GM19324 (cell line): ENCODE data around the gene TFPI2.
A peak's percentile ranks its signal among the peaks of the same experiment; 100 is the strongest.

ENCODE experiments used
- ATAC-seq: cut with Tn5 transposase; IDR thresholded peaks from one replicate; pipeline ENCODE4 v1.9.1; 2021; ENCODE audit warnings: mild to moderate bottlenecking, moderate library complexity; ENCODE audit not compliant: unreplicated experiment, low FRiP score

The TFPI2 gene

GRCh38 chr7:93910076-93910994, 19.8 kb upstream of the TFPI2 start:
- ATAC-seq, result no peak

- ATAC-seq, result no peak
Observed at GRCh38 chr7:93906267-93906666, 15.7 kb upstream of the TFPI2 start, which contains the start of gene GNGT1. TSS of gene GNGT1 (plus strand) at chr7:93906567. CDS start at chr7:93906747, 180 bp downstream.

DNA sequence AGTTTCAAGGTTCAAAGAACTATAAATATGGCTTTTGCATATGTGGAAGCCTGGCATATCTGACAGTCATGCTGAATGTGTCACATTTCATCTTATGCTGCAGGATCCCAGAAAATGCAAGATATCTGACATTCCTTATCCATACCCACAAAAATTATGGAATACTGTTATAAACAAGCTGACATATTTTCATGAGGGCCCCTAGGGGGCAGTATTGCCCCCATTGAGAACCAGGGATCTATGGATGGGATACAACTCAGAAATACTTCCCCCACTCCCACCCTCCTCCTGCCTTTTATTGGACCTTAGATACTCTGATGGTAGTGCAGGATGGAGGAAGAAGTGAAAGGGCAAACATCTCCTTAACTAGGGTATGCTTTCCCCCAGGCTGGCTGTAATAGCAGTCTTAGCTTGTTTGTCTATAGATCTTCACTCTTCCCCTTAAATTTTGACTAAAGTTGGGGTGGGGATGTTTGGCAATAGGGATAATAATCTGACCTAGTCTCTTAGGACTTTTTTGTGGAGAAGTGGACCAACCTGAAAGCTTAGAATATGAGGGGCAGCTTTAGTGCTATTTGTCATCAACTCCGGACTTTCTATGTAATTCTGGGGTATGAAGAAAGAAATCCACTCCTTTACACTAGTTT, 12.3 kb upstream of the TFPI2 start:
- no peak for ATAC-seq

- ATAC-seq, result no peak
Observed at GRCh38 chr7:93897680-93898079, 7.1 kb upstream of the TFPI2 start.

DNA sequence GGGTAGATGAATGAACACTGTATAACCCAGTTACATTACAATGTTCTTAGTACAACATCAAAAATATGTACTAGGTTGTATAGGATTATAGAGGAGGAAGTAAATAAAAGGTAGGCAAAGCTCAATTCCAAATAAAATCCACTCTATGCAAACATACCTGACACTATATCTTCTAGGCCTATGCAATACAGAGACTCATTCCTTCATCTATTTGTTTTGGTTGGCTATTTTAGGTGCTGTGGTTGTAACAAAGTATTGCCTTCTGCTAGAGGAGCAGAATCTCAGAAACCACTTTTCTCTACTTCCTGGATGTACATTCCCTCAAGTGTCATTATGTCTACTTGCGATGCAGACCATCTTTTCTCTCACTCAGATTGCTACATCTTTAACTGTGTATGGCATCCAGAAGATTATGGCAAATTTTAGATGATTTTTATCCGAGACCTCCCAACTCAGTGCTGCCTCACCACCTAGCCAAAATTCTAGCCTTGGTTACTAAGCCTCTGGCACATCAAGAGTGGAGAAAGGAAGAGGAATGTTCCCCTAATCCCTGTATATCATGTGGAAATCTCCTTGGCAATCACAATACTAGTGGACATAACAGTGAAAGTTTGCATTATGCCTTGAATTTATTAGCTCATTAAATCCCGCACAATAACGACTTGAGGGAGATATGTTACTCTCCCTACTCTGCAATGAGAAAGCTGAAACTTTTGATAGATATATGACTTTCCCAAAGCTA, 5.5 kb upstream of the TFPI2 start:
- no peak for ATAC-seq

DNA sequence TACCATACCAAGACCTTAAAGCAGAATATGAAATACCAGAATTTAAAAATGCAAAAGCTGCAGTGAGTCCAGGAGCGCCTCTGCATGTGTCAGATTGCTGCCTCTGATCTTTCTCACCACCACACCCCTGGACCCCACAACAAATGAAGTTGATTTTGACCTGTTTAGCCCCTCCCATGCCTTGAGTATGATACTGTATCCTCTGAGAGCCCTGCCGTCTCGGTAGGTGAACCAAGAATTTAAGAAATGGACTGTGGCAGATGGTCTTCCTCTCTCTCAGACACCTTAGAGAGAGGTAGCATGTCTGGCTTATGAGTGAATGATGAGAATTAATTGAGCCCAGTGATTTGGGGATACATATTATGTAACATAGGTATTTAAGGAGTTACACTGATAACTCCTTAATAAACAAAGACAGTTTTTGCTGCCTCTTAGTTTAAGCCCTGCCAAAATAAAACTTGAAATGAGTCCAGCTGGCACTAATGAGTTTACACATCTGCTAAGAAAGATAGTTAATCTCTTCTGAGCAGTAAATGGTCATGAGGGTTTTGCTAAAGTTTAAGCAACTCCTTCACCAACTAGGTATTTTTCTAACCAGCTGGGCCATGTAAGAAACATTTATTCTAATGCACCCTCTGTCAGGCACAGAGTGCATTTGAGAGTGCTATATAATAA, 4.5 kb upstream of the TFPI2 start:
- ATAC-seq, result no peak

GRCh38 chr7:93894426-93894825, 3.9 kb upstream of the TFPI2 start:
- no peak for ATAC-seq

DNA sequence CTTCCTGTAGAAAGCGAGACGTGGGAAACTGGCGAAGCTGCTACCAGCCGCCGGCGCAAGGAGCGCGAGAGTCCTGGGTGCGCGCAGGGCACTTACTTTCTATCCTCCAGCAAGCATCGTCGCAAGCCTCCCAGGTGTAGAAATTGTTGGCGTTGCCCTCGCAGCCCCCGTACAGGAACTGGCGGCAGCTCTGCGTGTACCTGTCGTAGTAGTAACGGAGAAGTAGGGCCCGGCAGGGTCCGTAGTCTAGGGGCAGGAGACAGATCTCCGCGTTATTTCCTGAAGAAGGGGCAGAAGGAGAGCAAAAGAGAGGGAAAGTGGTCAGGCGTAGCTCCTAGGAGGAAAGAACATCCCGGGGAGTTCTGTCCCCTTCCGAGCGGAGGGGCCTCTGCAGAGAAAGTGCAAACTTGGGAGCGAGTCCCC, 501 bp downstream of the TFPI2 start:
- ATAC-seq, result peak; percentile 63

- ATAC-seq, result no peak
Observed at GRCh38 chr7:93889261-93889660, 1.3 kb downstream of the TFPI2 start.

DNA sequence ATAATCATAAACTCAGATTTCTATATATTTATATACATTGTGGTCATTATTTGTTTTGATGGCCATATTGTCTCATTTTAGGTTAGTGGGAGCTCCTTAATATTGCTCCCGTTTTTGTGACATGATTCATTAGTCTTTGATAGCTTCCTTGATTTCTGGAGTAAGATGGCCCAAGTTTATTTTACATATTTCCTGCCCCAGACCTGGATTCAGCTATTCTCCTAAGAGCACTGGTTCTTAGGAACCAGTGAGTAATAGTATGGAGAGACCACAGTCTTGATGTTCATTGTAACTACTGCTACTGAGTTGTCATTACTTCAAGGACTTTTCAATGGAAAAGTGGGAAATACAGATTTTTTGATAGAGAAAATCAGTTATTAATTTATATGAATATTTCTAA, 6.0 kb downstream of the TFPI2 start:
- ATAC-seq, result no peak

DNA sequence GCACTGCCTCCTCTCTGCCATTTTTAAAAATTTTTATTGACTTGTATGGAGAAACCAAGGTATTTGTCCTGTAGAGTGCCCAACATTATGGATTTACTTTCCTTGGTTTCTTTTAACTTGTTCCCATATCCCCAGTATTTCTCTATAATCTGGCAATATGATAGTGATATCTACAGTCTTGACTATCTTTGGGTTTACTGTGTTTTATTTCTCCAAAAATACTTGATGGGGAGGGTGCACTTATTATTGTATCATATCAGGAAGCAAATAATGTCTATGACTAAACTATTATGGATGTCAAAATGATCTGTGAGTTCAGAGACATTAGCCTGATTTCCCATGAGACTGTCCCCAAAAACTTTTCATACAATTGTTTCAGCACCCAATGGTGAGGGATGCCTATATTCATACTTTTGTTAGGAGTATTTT, 6.6 kb downstream of the TFPI2 start:
- ATAC-seq, result no peak

- no peak for ATAC-seq
Observed at GRCh38 chr7:93883078-93883916, 7.3 kb downstream of the TFPI2 start.

DNA sequence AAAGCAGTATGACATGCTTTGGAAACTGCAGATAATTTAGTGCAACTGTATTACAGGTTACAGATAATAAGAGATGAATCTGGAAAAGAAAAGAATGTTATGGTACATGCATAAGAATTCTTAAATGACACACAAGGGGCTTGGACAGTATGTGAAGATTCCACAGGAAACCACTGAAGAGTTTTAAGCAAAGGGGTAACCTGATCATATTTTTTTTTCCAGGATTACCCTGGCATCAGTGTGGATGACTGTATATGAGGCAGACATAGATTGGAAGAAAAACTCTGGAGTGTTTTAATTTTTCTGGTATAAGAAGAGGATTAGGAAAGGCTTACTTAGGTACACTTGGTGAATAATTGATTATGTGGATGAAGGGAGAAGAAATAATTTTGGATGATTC, 8.1 kb downstream of the TFPI2 start:
- ATAC-seq, result no peak

GRCh38 chr7:93879356-93879755, 11.2 kb downstream of the TFPI2 start:
- no peak for ATAC-seq

DNA sequence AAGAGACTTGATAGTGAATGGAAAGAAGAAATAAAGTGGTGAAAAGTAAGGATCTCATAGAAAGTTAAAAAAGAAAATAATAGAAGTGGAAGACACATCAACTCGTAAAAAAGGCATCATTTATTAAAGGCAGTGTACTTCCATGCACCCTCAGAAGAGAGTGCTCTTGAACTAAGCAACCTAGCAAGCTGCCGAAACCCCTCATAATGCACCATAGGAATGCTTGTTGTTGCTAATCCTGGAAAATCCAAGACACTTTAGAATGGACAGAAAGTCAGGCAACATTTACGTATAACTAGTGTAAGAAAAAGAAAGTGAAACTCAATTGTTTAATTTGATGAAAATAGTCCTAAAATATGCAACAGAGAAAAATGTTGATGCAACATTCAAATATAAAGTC, 12.8 kb downstream of the TFPI2 start:
- ATAC-seq, result no peak

GRCh38 chr7:93873998-93874574, 16.5 kb downstream of the TFPI2 start:
- ATAC-seq, result no peak

DNA sequence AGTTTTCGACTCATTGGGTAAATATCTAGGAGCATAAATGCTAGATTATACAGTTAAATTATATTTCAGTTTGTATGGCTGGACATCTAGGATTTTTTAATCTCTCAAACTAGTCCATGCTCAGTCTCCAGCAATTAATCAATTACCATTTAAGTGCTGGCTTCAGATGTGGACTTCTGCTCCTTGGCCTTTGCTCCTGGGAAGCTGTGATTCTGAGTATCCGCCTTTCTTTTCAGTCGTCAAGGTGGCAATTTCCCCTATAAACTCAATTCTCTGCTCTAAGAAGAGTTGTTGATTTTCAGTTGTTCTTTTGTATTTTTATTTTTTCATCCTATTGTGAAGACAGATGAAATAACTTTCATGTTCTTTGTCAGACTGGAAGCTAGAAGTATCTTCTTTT, 23.7 kb downstream of the TFPI2 start:
- no peak for ATAC-seq

GRCh38 chr7:93862651-93863050, 27.9 kb downstream of the TFPI2 start:
- no peak for ATAC-seq

- ATAC-seq, result no peak
Observed at GRCh38 chr7:93861325-93861949, 29.1 kb downstream of the TFPI2 start.
